MM.1S (cell line): Measurements from ENCODE around the gene PRLHR.

Experiments
- DNase-seq: peaks from one replicate; pipeline ENCODE4 v3.0.0-alpha.2; 2015
- H2AFZ ChIP-seq: fragments of 300-600 bp; sonication (generic); 2 replicates; pipeline ENCODE4 v1.6.0; 2016; ENCODE audit warnings: antibody characterized with exemption, low read length
- H3F3A ChIP-seq: fragments of 300-600 bp; sonication (generic); 2 replicates; pipeline ENCODE4 v1.6.1; 2016; ENCODE audit warnings: mild to moderate bottlenecking, antibody characterized with exemption, low read length, moderate library complexity, mixed read lengths; ENCODE audit not compliant: insufficient read depth
- H3K27ac ChIP-seq: fragments of 300-600 bp; sonication (generic); 2 replicates; pipeline ENCODE4 v1.5.1; 2016; ENCODE audit warnings: mild to moderate bottlenecking, low read length
- H3K27me3 ChIP-seq: fragments of 300-600 bp; sonication (generic); replicated peaks from 2 replicates; pipeline ENCODE4 v1.6.0; 2016; ENCODE audit warnings: low read length; ENCODE audit not compliant: insufficient read depth
- H3K36me3 ChIP-seq: fragments of 300-600 bp; sonication (generic); replicated peaks from 2 replicates; pipeline ENCODE4 v1.6.1; 2016; ENCODE audit warnings: mild to moderate bottlenecking, low read length, mixed read lengths; ENCODE audit not compliant: insufficient read depth
- H3K4me1 ChIP-seq: fragments of 300-600 bp; sonication (generic); 2 replicates; pipeline ENCODE4 v1.6.1; 2016; ENCODE audit warnings: low read length, mixed read lengths
- H3K4me2 ChIP-seq: fragments of 300-600 bp; sonication (generic); 2 replicates; pipeline ENCODE4 v1.6.0; 2016; ENCODE audit warnings: low read depth, low read length
- H3K4me3 ChIP-seq: fragments of 300-600 bp; sonication (generic); 2 replicates; pipeline ENCODE4 v1.5.1; 2016; ENCODE audit warnings: low read length, mixed read lengths
- H3K79me2 ChIP-seq: fragments of 300-600 bp; sonication (generic); 2 replicates; pipeline ENCODE4 v1.6.1; 2016; ENCODE audit warnings: mixed run types, low read length, mixed read lengths
- H3K9ac ChIP-seq: fragments of 300-600 bp; sonication (generic); 2 replicates; pipeline ENCODE4 v1.6.1; 2016; ENCODE audit warnings: low read length, mixed read lengths
- H3K9me2 ChIP-seq: fragments of 300-600 bp; sonication (generic); replicated peaks from 2 replicates; pipeline ENCODE4 v1.6.1; 2016; ENCODE audit warnings: mild to moderate bottlenecking, low read length, mixed read lengths; ENCODE audit not compliant: insufficient read depth
- H3K9me3 ChIP-seq: fragments of 300-600 bp; sonication (generic); replicated peaks from 2 replicates; pipeline ENCODE4 v1.6.1; 2016; ENCODE audit warnings: mild to moderate bottlenecking, low read length, mixed read lengths; ENCODE audit not compliant: insufficient read depth
- H4K20me1 ChIP-seq: fragments of 300-600 bp; sonication (generic); 2 replicates; pipeline ENCODE4 v1.6.1; 2016; ENCODE audit warnings: mild to moderate bottlenecking, low read length, moderate library complexity, mixed read lengths; ENCODE audit not compliant: insufficient read depth
- CTCF ChIP-seq: fragments of 300-600 bp; sonication (generic); IDR thresholded peaks from 2 replicates; pipeline ENCODE4 v1.5.1; 2016; ENCODE audit warnings: antibody characterized with exemption, low read length, mixed read lengths
- EZH2 ChIP-seq: fragments of 300-600 bp; sonication (generic); optimal IDR thresholded peaks from 2 replicates; pipeline ENCODE3; 2017; ENCODE audit warnings: low read depth, mild to moderate bottlenecking, antibody characterized with exemption, low read length, mixed read lengths
- EZH2phosphoT487 ChIP-seq: fragments of 300-600 bp; sonication (generic); IDR thresholded peaks from 2 replicates; pipeline ENCODE4 v1.6.1; 2018; ENCODE audit warnings: antibody characterized with exemption, low read length

The PRLHR gene

GRCh38 chr10:118564114-118564513 is 31.3 kb downstream of the PRLHR start:
- Histone ChIP-seq H3K36me3 (no peaks in the 10 kb centered on the region), H3K4me3 (no peak overlapping the region), H2AFZ (no peak overlapping the region), H3K9me2 (no peaks in the 10 kb centered on the region), H3K79me2 (no peaks in the 10 kb centered on the region), H3K9ac (no peak overlapping the region), H3F3A (no peaks in the 10 kb centered on the region), H3K27me3 (no peaks in the 10 kb centered on the region), H3K27ac (no peak overlapping the region), H4K20me1 (no peaks in the 10 kb centered on the region), H3K9me3 (no peaks in the 10 kb centered on the region), H3K4me1 (no peaks in the 10 kb centered on the region), H3K4me2 (no peak overlapping the region)
- TF ChIP-seq EZH2phosphoT487: no peak
- no peak for TF ChIP-seq EZH2
- no peak for TF ChIP-seq CTCF
- DNase-seq: no peak

- no peaks in the 10 kb centered on the region for H4K20me1 ChIP-seq
- no peak overlapping the region for H3K4me3 ChIP-seq
Measured at GRCh38 chr10:118563373-118563890, 32.0 kb downstream of the PRLHR start.

GRCh38 chr10:118562851-118563250 is 32.6 kb downstream of the PRLHR start:
- Histone ChIP-seq H2AFZ (no peak overlapping the region), H3K9me3 (no peaks in the 10 kb centered on the region), H4K20me1 (no peaks in the 10 kb centered on the region), H3K4me1 (no peaks in the 10 kb centered on the region), H3K79me2 (no peaks in the 10 kb centered on the region), H3K9me2 (no peaks in the 10 kb centered on the region), H3K27me3 (no peaks in the 10 kb centered on the region), H3K36me3 (no peaks in the 10 kb centered on the region), H3K27ac (no peak overlapping the region), H3K4me2 (no peak overlapping the region), H3K9ac (no peak overlapping the region), H3K4me3 (no peak overlapping the region), H3F3A (no peaks in the 10 kb centered on the region)
- TF ChIP-seq CTCF (no peak), EZH2 (no peak), EZH2phosphoT487 (no peak)
- DNase-seq: no peak

More at GRCh38 chr10:118563373-118563890, 32.0 kb downstream of the PRLHR start:
- Histone ChIP-seq H2AFZ (no peak overlapping the region), H3F3A (no peaks in the 10 kb centered on the region), H3K9me3 (no peaks in the 10 kb centered on the region), H3K36me3 (no peaks in the 10 kb centered on the region), H3K27ac (no peak overlapping the region), H3K79me2 (no peaks in the 10 kb centered on the region), H3K27me3 (no peaks in the 10 kb centered on the region), H3K9me2 (no peaks in the 10 kb centered on the region), H3K9ac (no peak overlapping the region), H3K4me1 (no peaks in the 10 kb centered on the region), H3K4me2 (no peak overlapping the region)
- DNase-seq: no peak
- TF ChIP-seq EZH2 (no peak), EZH2phosphoT487 (no peak), CTCF (no peak)
